Astrocyte of the hippocampus (primary cell): ENCODE data around the gene CAGE1.
"Not testable (repeated sequence)": the region's sequence is repeated elsewhere in the genome, so short reads cannot be mapped to it uniquely, and the experiment has no call there.

ENCODE experiments used
- DNase-seq: peaks from one replicate; pipeline ENCODE4 v3.0.0; 2011; ENCODE audit warnings: low read depth, low spot score

The CAGE1 gene

GRCh38 chr6:7409740-7410139 is 20.2 kb upstream of the CAGE1 start:
- no peak for DNase-seq

- DNase-seq = no peak
These were observed 17.2 kb upstream of the CAGE1 start for GRCh38 chr6:7406743-7407142.

- no peak for DNase-seq
These were observed 15.0 kb upstream of the CAGE1 start for GRCh38 chr6:7404546-7404945.

- no peak for DNase-seq
These were observed 13.2 kb upstream of the CAGE1 start for GRCh38 chr6:7402716-7403115.

- no peak for DNase-seq
These were observed 11.5 kb upstream of the CAGE1 start for GRCh38 chr6:7401075-7401474.

- DNase-seq = no peak
These were observed 2.9 kb upstream of the CAGE1 start for GRCh38 chr6:7392402-7392801.

GRCh38 chr6:7391151-7391550 is 1.6 kb upstream of the CAGE1 start:
- no peak for DNase-seq

GRCh38 chr6:7390226-7390878 is 810 bp upstream of the CAGE1 start:
- DNase-seq = no peak

- DNase-seq = no peak
These were observed 436 bp downstream of the CAGE1 start for GRCh38 chr6:7389162-7389450.

- no peak for DNase-seq
These were observed 8.4 kb downstream of the CAGE1 start for GRCh38 chr6:7381092-7381491.

- no peak for DNase-seq
These were observed 10.8 kb downstream of the CAGE1 start for GRCh38 chr6:7378740-7379139.

GRCh38 chr6:7377961-7378360 is 11.6 kb downstream of the CAGE1 start:
- DNase-seq = no peak

GRCh38 chr6:7373739-7374138 is 15.8 kb downstream of the CAGE1 start:
- no peak for DNase-seq

- no peak for DNase-seq
These were observed 22.1 kb downstream of the CAGE1 start for GRCh38 chr6:7367408-7367807.

GRCh38 chr6:7351916-7352315 is 37.6 kb downstream of the CAGE1 start:
- DNase-seq = not testable (repeated sequence)

GRCh38 chr6:7350591-7350990 is 39.0 kb downstream of the CAGE1 start:
- DNase-seq = not testable (repeated sequence)

GRCh38 chr6:7347551-7347997 is 42.0 kb downstream of the CAGE1 start:
- not testable (repeated sequence) for DNase-seq

- not testable (repeated sequence) for DNase-seq
These were observed 44.6 kb downstream of the CAGE1 start for GRCh38 chr6:7344773-7345450.

- DNase-seq = no peak
These were observed 45.7 kb downstream of the CAGE1 start for GRCh38 chr6:7343546-7344475.

- no peak for DNase-seq
These were observed 47.4 kb downstream of the CAGE1 start for GRCh38 chr6:7341989-7342742.

GRCh38 chr6:7341271-7341670 is 48.3 kb downstream of the CAGE1 start:
- DNase-seq = no peak
